Suppressor macrophage (primary cell): ENCODE measurements around the gene CEP83.
"Not testable (repeated sequence)": the region's sequence is repeated elsewhere in the genome, so short reads cannot be mapped to it uniquely, and the experiment has no call there.

Source experiments
- DNase-seq, 4 experiments: peaks; one replicate each; pipeline ENCODE4 v3.0.0-alpha.2; 2020 to 2022

The CEP83 gene

GRCh38 chr12:94430304-94430703, 29.4 kb downstream of the CEP83 start:
- no peak for DNase-seq

GRCh38 chr12:94429633-94430032, 30.0 kb downstream of the CEP83 start:
- no peak for DNase-seq

GRCh38 chr12:94429191-94429590, 30.5 kb downstream of the CEP83 start:
- DNase-seq: no peak

GRCh38 chr12:94427501-94428381, 31.9 kb downstream of the CEP83 start:
- DNase-seq: no peak

GRCh38 chr12:94426049-94426448, 33.6 kb downstream of the CEP83 start:
- no peak for DNase-seq

- not testable (repeated sequence) for DNase-seq
These were observed 34.8 kb downstream of the CEP83 start for GRCh38 chr12:94424830-94425229.

- DNase-seq: peak in 1 of 4 experiments; percentile 9
These were observed 37.6 kb downstream of the CEP83 start for GRCh38 chr12:94421868-94422740.

GRCh38 chr12:94418517-94418916, 41.1 kb downstream of the CEP83 start:
- DNase-seq: no peak

- DNase-seq: no peak
These were observed 43.1 kb downstream of the CEP83 start for GRCh38 chr12:94416613-94417012.

- DNase-seq: no peak
These were observed 44.6 kb downstream of the CEP83 start for GRCh38 chr12:94415066-94415465.

GRCh38 chr12:94405413-94406116, 54.1 kb downstream of the CEP83 start:
- no peak for DNase-seq

GRCh38 chr12:94404854-94405253, 54.8 kb downstream of the CEP83 start:
- DNase-seq: no peak

GRCh38 chr12:94401326-94401725, 58.3 kb downstream of the CEP83 start:
- DNase-seq: no peak

GRCh38 chr12:94398685-94399084, 61.0 kb downstream of the CEP83 start:
- DNase-seq: not testable (repeated sequence)

- no peak for DNase-seq
These were observed 62.3 kb downstream of the CEP83 start for GRCh38 chr12:94397401-94397800.

- not testable (repeated sequence) for DNase-seq
These were observed 63.7 kb downstream of the CEP83 start for GRCh38 chr12:94396014-94396413.

- no peak for DNase-seq
These were observed 69.6 kb downstream of the CEP83 start for GRCh38 chr12:94390130-94390485.

- DNase-seq: not testable (repeated sequence)
These were observed 70.1 kb downstream of the CEP83 start for GRCh38 chr12:94389482-94390129.

- no peak for DNase-seq
These were observed 73.2 kb downstream of the CEP83 start for GRCh38 chr12:94386422-94386821.

GRCh38 chr12:94384030-94384429, 75.6 kb downstream of the CEP83 start:
- no peak for DNase-seq

- no peak for DNase-seq
These were observed 79.2 kb downstream of the CEP83 start for GRCh38 chr12:94380507-94380906.

- no peak for DNase-seq
These were observed 80.1 kb downstream of the CEP83 start for GRCh38 chr12:94379479-94380113.
